Spleen (tissue), 7 donors: ENCODE measurements around the gene RFNG.

Experiments used
- CTCF ChIP-seq, 11 experiments: fragments of 200-600 bp in 7 of 11; fragments of 450-650 bp in 4 of 11; sonication (generic) in 4 of 11; IDR thresholded peaks in 8 of 11; conservative IDR thresholded peaks in 3 of 11; 1 replicate in 7 of 11; 2 replicates in 4 of 11; pipeline versions ENCODE4 v1.4.0 to v1.8.0; 2016 to 2021; ENCODE audit warnings: antibody characterized with exemption in 11 of 11, inconsistent platforms in 4 of 11, mild to moderate bottlenecking in 1 of 11
- POLR2AphosphoS5 ChIP-seq, 3 donors: sonication (generic); formaldehyde crosslinking; IDR thresholded peaks; one replicate each; pipeline ENCODE4 v1.5.1; 2017; ENCODE audit warnings: antibody characterized with exemption in 3 of 3
- donor health status: DM: no; HTN: no; CAD: no; lungs with moderate emphysema.
- donor health status: DM: no; HTN: no; CAD: no.
- donor health status: DM: no; HTN: no; CAD: no.

GRCh38 chr17:82022310-82022980 lies 29.2 kb downstream of the RFNG start, which contains the start of gene CENPX:
- TF ChIP-seq CTCF (IDR thresholded peaks at IDR 0.05 in 8 of 11, conservative IDR thresholded peaks at IDR 0.05 in 3 of 11), result no peak
- TF ChIP-seq POLR2AphosphoS5 (IDR thresholded peaks at IDR 0.05), result peak; percentile 77 to 85 (median 83)
